Rectal smooth muscle tissue (tissue), 1 donor: Measurements from ENCODE around the gene FANCC.
"Not testable (repeated sequence)": the region's sequence is repeated elsewhere in the genome, so short reads cannot be mapped to it uniquely, and the experiment has no call there.

Experiments
- H3K27ac ChIP-seq: one replicate; pipeline ENCODE4 v1.7.0; 2013; ENCODE audit warnings: low read depth, low read length, inconsistent platforms
- H3K27me3 ChIP-seq: one replicate; pipeline ENCODE4 v1.7.0; 2013; ENCODE audit warnings: low read length; ENCODE audit not compliant: control insufficient read depth, insufficient read depth
- H3K36me3 ChIP-seq: one replicate; pipeline ENCODE4 v1.7.0; 2013; ENCODE audit warnings: low read length; ENCODE audit not compliant: control insufficient read depth, insufficient read depth
- H3K4me1 ChIP-seq: one replicate; pipeline ENCODE4 v1.7.0; 2013; ENCODE audit warnings: low read length; ENCODE audit not compliant: control insufficient read depth, insufficient read depth
- H3K4me3 ChIP-seq: one replicate; pipeline ENCODE4 v1.7.0; 2013; ENCODE audit warnings: low read length
- H3K9ac ChIP-seq: one replicate; pipeline ENCODE4 v1.7.0; 2013; ENCODE audit warnings: low read length

FANCC gene

DNA sequence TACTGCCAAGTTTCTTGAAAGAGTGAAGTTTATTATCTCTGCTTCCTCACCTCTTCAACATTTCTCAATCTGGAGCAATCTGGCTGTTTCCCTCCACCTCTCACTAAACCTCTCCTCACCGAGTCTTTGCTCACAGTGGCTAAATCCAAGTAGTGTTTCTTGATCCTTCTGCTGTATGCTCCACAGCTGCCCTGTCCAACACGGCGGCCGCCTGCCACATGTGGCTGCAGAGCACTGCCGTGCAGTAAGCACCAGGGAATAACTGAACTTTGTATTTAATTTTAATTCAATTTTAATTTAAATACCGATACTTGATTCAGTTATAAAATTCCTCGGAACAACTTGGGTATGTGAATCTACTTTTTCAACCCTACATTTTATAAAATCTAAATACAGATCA, 80.2 kb downstream of the FANCC start:
- Histone ChIP-seq H3K9ac (no peak overlapping the region), H3K36me3 (no peaks in the 10 kb centered on the region), H3K27me3 (no peaks in the 10 kb centered on the region), H3K4me1 (no peaks in the 10 kb centered on the region), H3K27ac (no peak overlapping the region), H3K4me3 (no peak overlapping the region)

DNA sequence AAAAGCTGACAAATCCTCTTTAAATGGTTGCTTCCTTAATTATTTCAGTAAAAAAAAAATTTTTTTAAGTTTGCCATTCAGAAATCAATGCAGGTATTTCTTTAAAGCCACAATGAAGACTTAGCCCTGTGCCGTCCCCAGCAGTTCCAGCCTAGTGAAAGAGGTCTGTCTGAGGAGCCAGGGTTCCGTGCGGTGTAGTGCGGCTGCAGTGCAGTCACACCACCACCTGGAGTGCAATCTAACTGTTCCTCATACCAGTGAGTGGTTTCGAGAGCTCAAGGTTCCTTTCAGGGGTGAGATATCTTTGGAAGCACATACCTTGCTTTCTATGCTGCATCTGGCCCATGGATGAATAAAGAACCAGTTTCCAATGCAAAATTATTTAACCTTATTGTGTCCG, 87.5 kb downstream of the FANCC start:
- Histone ChIP-seq H3K27me3 (no peaks in the 10 kb centered on the region), H3K36me3 (no peaks in the 10 kb centered on the region), H3K27ac (no peak overlapping the region), H3K4me1 (no peaks in the 10 kb centered on the region), H3K9ac (no peak overlapping the region), H3K4me3 (no peak overlapping the region)

DNA sequence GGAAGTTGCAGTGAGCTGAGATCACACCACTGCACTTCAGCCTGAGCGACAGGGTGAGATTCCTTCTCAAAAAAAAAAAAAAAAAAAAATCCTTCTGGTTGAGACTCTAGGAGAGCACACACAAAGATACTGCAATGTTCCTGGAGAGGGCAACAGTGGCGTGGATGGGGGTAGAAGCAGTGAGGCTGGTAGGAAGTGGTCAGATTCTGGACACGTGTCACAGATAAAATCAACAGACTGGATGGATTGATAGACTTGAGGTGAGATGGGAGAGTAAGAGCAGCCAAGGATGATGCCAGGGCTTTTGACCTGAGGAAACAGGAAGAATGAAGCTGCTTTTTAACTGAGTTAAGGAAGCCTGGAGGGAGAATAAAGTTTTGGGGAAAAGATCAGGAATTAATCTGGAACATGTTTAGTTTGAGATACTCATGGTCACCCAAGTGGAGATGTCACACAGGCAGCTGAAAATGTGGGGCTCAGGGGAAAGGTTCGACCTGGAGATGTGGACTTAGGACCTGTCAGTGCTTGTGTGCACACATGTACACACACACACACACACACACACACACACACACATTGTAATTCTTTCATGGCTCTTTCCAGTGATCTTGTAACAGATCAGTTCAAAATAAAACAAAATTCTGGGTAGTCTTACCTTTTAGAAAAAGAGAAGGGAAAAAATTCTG, 88.1 kb downstream of the FANCC start:
- H3K27me3 ChIP-seq = no peaks in the 10 kb centered on the region
- H3K9ac ChIP-seq = no peak overlapping the region
- no peak overlapping the region for H3K27ac ChIP-seq
- H3K4me1 ChIP-seq = no peaks in the 10 kb centered on the region
- H3K4me3 ChIP-seq = no peak overlapping the region
- H3K36me3 ChIP-seq = no peaks in the 10 kb centered on the region

DNA sequence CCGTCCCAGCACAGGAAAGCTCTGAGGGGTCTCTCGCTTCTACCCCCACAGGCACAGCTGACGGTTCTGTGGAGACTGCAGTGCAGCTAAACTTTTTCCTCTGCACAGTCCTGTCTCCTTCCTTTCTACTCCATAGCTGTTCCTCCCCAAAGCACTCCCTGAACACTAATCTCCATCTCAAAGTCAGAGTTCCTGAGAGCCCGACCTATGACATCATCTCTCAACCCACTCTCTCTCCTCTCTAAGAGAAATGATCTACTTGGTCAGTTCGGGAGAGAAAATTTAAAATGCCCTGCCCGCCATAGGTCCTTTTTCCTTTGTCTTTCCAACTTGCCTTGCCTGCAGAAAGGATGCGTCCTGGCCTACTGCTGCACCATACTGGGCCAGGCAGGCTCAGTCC, 90.6 kb downstream of the FANCC start:
- Histone ChIP-seq H3K4me3 (no peak overlapping the region), H3K36me3 (no peaks in the 10 kb centered on the region), H3K4me1 (no peaks in the 10 kb centered on the region), H3K27ac (no peak overlapping the region), H3K27me3 (no peaks in the 10 kb centered on the region), H3K9ac (no peak overlapping the region)

DNA sequence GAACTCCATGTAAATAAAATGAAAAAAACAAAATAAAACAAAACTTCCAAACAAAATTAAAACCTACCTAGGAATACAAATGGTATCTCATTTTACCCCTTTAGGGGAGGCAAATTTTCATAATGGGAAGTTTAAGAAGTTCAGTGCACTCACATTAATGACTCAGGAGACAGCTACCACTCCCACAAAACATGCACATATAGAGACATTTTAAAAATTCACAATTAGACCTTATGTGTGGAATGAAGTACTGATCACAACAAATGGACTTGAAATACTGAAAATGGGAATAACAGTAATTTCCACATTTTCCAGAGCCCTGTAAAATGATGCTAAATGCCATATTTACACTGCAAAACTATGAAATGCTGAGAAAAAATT, 91.8 kb downstream of the FANCC start:
- Histone ChIP-seq H3K4me3 (no peak overlapping the region), H3K27ac (no peak overlapping the region), H3K9ac (no peak overlapping the region), H3K4me1 (no peaks in the 10 kb centered on the region), H3K27me3 (no peaks in the 10 kb centered on the region), H3K36me3 (no peaks in the 10 kb centered on the region)

DNA sequence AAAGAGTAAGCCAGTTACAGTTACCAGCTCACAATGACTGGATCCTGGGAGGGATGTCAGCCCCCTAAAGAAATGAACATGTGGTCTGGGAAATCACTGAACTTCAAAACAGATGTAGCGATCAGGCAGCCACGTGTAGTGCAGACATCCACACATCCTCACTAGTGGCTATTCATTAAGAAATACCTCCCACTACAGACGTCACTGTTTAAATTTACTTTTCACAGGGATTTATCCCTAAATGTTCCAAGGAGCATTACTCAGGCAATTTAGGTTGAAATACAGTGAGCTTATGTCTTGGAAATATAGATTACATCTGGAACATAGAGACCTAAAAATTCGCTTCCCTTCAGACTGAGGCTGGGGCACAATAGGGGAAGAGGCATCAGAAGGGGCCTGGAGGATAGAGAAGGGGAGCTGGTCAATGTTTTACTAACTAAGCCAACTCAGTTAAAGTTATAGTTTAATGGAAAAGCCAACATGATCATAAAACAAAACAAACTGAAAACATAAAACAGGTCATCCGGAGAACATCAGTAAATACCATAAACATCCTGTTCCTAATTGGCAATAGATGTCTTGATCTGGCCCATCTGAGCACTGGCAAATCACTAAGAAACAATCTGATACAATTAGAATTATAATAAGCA, 92.3 kb downstream of the FANCC start:
- Histone ChIP-seq H3K36me3 (no peaks in the 10 kb centered on the region), H3K27ac (no peak overlapping the region), H3K9ac (no peak overlapping the region), H3K27me3 (no peaks in the 10 kb centered on the region), H3K4me3 (no peak overlapping the region), H3K4me1 (no peaks in the 10 kb centered on the region)

DNA sequence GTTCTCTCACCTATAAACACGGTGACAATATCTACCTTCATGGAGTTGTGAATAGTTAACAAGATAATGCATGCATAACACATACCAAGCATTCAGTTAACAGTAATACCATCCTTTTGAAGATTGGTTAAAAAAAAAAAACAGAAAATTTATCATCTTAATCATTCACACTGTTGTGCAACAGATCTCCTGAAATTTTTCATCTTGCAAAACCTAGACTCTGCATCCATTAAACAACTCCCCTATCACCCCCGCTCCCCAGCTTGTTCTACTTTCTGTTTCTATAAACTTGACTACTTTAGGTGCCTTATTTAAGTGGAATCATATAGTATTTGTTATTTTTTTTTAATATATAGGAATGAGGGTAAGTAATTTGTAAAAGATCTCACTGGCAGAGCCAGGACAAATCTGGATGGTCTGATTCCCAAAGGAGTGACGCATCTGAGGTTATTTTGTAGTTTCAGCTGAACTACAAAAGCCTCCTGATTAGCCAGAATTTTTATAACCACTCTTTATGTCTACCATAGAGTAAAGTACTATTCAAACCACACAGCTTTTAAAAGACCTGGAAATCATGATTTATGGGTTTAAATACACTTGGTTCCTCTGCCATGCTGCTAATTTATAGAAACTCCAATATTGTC, 93.0 kb downstream of the FANCC start:
- Histone ChIP-seq H3K9ac (no peak overlapping the region), H3K36me3 (no peaks in the 10 kb centered on the region), H3K27ac (no peak overlapping the region), H3K4me3 (no peak overlapping the region), H3K27me3 (no peaks in the 10 kb centered on the region), H3K4me1 (no peaks in the 10 kb centered on the region)

DNA sequence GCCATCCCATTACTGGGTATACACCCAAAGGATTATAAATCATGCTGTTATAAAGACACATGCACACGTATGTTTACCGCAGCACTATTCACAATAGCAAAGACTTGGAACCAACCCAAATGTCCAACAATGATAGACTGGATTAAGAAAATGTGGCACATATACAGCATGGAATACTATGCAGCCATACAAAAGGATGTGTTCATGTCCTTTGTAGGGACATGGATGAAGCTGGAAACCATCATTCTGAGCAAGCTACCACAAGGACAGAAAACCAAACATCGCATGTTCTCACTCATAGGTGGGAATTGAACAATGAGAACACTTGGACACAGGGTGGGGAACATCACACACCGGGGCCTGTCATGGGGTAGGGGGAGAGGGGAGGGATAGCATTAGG, 97.2 kb downstream of the FANCC start:
- H3K27ac ChIP-seq, H3K4me1 ChIP-seq, H3K9ac ChIP-seq: not testable (repeated sequence)

DNA sequence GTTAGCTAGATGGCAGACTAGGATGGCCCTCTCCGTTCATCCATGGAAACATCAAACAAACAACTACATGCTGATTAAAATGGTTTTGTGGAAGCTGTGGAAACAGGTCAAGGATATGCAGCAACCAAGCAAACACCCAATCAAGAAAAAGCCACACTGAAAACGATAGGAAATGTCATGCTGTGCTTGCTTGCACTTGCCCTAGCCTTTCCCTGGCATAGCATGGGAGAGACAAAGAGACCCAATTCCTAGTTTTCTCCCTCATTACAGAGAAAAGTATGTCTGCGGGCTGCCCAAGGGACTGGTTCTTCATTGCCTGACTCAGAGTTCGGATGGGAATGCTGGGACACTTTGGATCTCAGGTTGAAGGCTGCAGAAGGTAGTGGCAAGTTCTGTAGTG, 98.7 kb downstream of the FANCC start:
- H3K36me3 ChIP-seq = no peaks in the 10 kb centered on the region
- no peak overlapping the region for H3K9ac ChIP-seq
- no peak overlapping the region for H3K27ac ChIP-seq
- H3K4me3 ChIP-seq = no peak overlapping the region
- no peaks in the 10 kb centered on the region for H3K4me1 ChIP-seq
- H3K27me3 ChIP-seq = no peaks in the 10 kb centered on the region

More for the DNA sequence above, 97.2 kb downstream of the FANCC start:
- H3K27me3 ChIP-seq, H3K4me3 ChIP-seq, H3K36me3 ChIP-seq: not testable (repeated sequence)

DNA sequence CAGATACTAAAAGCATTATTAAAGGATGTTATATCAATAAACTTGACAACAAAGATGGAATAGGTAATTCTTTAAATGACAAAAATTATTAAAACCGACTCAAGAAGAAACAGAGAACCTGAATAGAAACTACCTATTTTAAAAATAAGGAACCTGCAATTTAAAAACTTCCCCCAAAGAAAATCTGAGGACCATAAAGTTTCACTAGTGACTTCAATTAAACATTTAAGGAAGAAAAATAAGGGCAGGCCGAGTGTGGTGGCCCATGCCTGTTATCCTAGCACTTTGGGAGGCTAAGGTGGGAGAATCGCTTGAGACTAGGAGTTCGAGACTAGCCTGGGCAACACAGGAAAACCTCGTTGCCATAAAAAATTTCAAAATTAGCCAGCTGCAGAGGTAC, 99.6 kb downstream of the FANCC start:
- no peaks in the 10 kb centered on the region for H3K27me3 ChIP-seq
- H3K27ac ChIP-seq = no peak overlapping the region
- H3K4me3 ChIP-seq = no peak overlapping the region
- H3K36me3 ChIP-seq = no peaks in the 10 kb centered on the region
- no peaks in the 10 kb centered on the region for H3K4me1 ChIP-seq
- H3K9ac ChIP-seq = no peak overlapping the region

DNA sequence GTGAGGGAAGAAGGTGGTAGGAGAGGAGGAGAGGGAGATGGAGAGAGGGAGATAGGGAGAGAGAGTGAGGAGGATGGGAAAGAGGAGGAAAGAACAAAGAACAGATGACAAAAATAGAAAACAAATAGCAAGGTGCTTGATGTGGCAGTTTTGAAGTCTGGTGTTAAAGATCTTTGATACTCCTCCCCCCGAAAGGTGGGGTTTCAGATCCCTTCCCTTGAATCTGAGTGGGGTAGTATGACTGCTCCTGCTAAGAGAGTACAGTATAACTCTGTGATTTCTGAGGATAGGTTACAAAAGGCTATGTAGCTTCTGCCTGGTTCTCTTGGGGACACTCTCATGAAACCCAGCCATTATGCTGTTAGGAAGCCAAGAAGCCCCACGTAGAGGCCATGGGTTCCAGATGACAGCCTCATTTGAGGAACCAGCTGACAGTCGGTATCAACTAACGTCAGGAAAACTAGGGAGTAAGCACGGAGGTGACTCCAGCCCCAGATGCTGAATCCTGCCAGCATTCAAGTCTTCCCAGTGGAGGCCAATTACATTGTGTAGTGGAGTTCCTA, 102.1 kb downstream of the FANCC start:
- Histone ChIP-seq H3K4me3 (no peak overlapping the region), H3K27ac (no peak overlapping the region), H3K36me3 (no peaks in the 10 kb centered on the region), H3K9ac (no peak overlapping the region), H3K4me1 (no peaks in the 10 kb centered on the region), H3K27me3 (no peaks in the 10 kb centered on the region)

DNA sequence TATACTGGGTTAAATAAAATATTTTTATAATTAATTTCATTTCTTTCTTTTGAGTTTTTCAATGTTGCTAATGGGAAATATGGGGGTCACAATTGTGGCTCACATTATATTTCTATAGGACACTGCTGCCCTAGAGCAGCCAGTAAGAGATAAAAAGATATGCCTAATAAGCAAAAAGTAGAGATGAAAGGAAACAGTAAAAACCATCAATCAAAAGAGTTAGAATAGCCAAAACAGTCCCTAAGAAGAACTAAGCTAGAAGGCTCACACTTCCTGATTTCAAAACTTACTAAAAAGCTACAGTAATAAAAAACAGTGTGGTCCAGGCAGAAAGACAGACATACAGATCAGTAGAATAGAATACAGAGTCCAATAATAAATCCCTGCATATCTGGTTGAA, 104.4 kb downstream of the FANCC start:
- Histone ChIP-seq H3K4me1 (no peaks in the 10 kb centered on the region), H3K4me3 (no peak overlapping the region), H3K9ac (no peak overlapping the region), H3K36me3 (no peaks in the 10 kb centered on the region), H3K27ac (no peak overlapping the region), H3K27me3 (no peaks in the 10 kb centered on the region)
